SK-N-MC (cell line): Measurements from ENCODE around the gene POLG.
A peak's percentile ranks its signal among the peaks of the same experiment; 100 is the strongest.

Experiments used
- DNase-seq: peaks from one replicate; pipeline ENCODE4 v3.0.0-alpha.2; 2011; ENCODE audit warnings: low read depth, low spot score
- H3K27ac ChIP-seq: fragments of 200-600 bp; sonication (generic); 2 replicates; pipeline ENCODE4 v1.5.1; 2016; ENCODE audit warnings: mixed run types
- H3K36me3 ChIP-seq: fragments of 200-600 bp; sonication (generic); 2 replicates; pipeline ENCODE4 v1.6.1; 2017; ENCODE audit warnings: antibody characterized with exemption, low read length, mixed read lengths; ENCODE audit not compliant: insufficient read depth
- H3K4me3 ChIP-seq: fragments of 200-600 bp; sonication (generic); 2 replicates; pipeline ENCODE4 v1.5.1; 2016
- H3K9ac ChIP-seq: fragments of 200-600 bp; sonication (generic); 2 replicates; pipeline ENCODE4 v1.8.0; 2017; ENCODE audit warnings: mixed run types, mixed read lengths; ENCODE audit not compliant: insufficient read length
- H3K9me3 ChIP-seq: fragments of 200-600 bp; sonication (generic); 2 replicates; pipeline ENCODE4 v1.6.1; 2017; ENCODE audit warnings: low read depth, mild to moderate bottlenecking, antibody characterized with exemption, low read length, moderate library complexity, mixed read lengths
- EZH2 ChIP-seq: fragments of 200-600 bp; sonication (generic); IDR thresholded peaks from one replicate; pipeline ENCODE4 v1.6.1; 2017; ENCODE audit warnings: antibody characterized with exemption
- FOXP2 ChIP-seq: optimal IDR thresholded peaks from 2 replicates; pipeline ENCODE3; 2011; ENCODE audit warnings: mild to moderate bottlenecking, moderate library complexity; ENCODE audit not compliant: insufficient read depth; ENCODE audit errors: extremely low read length, control extremely low read depth
- POLR2AphosphoS5 ChIP-seq: IDR thresholded peaks from 2 replicates; pipeline ENCODE4 v1.6.1; 2012; ENCODE audit warnings: mild to moderate bottlenecking, low read depth, low read length, borderline replicate concordance

The POLG gene

GRCh38 chr15:89361451-89362202, 27.0 kb upstream of the POLG start:
- Histone ChIP-seq H3K9me3 (no peaks in the 10 kb centered on the region), H3K27ac (peak overlapping the region; percentile 95), H3K36me3 (peaks cover 5% of the 10 kb centered on the region; the same call in 1 of the 2 replicates), H3K9ac (peak overlapping the region; percentile 39), H3K4me3 (peak overlapping the region; percentile 83)
- no peak for TF ChIP-seq POLR2AphosphoS5
- no peak for TF ChIP-seq EZH2
- no peak for TF ChIP-seq FOXP2
- no peak for DNase-seq

DNA sequence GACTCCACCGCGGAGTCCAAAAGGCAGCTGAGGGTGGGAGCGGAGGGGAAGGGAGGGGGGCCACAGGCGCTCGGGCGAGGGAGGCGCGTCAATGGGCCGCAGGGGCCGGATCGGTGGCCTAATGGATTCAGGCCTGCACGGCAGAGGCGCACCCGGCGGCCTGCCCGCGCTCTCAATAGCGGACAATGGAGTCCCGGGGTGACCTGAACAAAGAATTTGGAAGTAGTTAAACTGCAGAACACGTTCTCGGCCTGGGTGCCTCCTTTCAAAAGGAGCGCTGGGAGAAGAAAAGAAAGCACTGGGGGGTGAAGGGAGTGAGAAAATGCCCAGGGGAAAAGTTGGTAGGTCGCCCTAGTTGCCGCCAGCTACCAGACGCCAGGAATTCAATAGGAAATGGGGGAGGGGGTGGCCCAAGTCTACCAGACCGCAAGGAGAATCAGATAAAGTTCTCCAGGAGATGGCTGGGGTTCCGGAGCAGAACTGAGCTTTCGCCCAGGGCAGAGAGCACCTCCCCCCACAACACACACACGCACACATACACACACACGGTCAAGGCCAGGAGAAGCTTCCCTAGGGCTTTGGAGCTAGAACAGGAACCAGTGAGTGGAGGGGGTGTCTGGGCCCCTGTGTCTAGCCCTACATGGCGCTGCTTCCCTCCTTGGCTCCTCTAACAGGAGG, 25.8 kb upstream of the POLG start:
- TF ChIP-seq FOXP2 (no peak), POLR2AphosphoS5 (peak; percentile 42; the same call in 1 of the 2 replicates)
- Histone ChIP-seq H3K36me3 (peaks cover 5% of the 10 kb centered on the region; the same call in 1 of the 2 replicates), H3K27ac (peak overlapping the region; percentile 95), H3K9me3 (no peaks in the 10 kb centered on the region), H3K9ac (peak overlapping the region; percentile 70), H3K4me3 (peak overlapping the region; percentile 83)
- no peak for DNase-seq

GRCh38 chr15:89359471-89360293, 25.1 kb upstream of the POLG start:
- TF ChIP-seq POLR2AphosphoS5: no peak
- no peak for TF ChIP-seq FOXP2
- no peak for TF ChIP-seq EZH2
- peak overlapping the region; percentile 70 for H3K9ac ChIP-seq
- H3K27ac ChIP-seq: peak overlapping the region; percentile 95
- H3K4me3 ChIP-seq: peak overlapping the region; percentile 83
- no peak for DNase-seq
- H3K9me3 ChIP-seq: no peaks in the 10 kb centered on the region
- H3K36me3 ChIP-seq: peaks cover 5% of the 10 kb centered on the region; the same call in 1 of the 2 replicates

- H3K27ac ChIP-seq: peak overlapping the region; percentile 95; the same call in 1 of the 2 replicates
- peak overlapping the region; percentile 66 for H3K9ac ChIP-seq
- H3K9me3 ChIP-seq: no peaks in the 10 kb centered on the region
- H3K4me3 ChIP-seq: peak overlapping the region; percentile 83
- TF ChIP-seq EZH2 (no peak), FOXP2 (no peak), POLR2AphosphoS5 (no peak)
- no peaks in the 10 kb centered on the region; the same call in 1 of the 2 replicates for H3K36me3 ChIP-seq
- DNase-seq: no peak
Measured at GRCh38 chr15:89358755-89359439, 24.3 kb upstream of the POLG start.

DNA sequence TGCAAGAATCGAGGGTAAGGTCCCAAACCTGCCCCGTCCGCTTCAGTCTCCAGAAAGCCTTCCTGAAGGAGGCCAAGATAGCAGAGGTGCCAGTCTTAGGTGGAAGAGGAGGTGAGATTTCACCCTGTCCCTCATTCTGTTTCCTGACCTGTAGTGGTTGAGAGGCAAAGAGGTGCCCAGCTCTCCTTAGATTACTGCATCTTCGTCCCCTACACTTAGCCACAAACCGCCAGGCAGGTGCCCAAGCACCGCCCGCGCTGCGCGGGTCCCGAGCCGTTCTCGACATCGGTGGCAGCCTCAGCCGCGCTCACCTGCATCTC, 23.8 kb upstream of the POLG start:
- H3K27ac ChIP-seq: no peak overlapping the region
- peak overlapping the region; percentile 83 for H3K4me3 ChIP-seq
- H3K9ac ChIP-seq: peak overlapping the region; percentile 66
- no peaks in the 10 kb centered on the region for H3K36me3 ChIP-seq
- no peaks in the 10 kb centered on the region for H3K9me3 ChIP-seq
- no peak for DNase-seq
- TF ChIP-seq FOXP2 (no peak), POLR2AphosphoS5 (no peak)

GRCh38 chr15:89356634-89357298, 22.1 kb upstream of the POLG start:
- no peak for DNase-seq
- no peak overlapping the region for H3K9ac ChIP-seq
- TF ChIP-seq POLR2AphosphoS5 (no peak), FOXP2 (no peak), EZH2 (no peak)
- no peaks in the 10 kb centered on the region for H3K36me3 ChIP-seq
- H3K4me3 ChIP-seq: no peak overlapping the region
- no peaks in the 10 kb centered on the region for H3K9me3 ChIP-seq
- H3K27ac ChIP-seq: 0 out of 2 replicates have a peak overlapping the region, but pooled peaks have one; percentile 26

DNA sequence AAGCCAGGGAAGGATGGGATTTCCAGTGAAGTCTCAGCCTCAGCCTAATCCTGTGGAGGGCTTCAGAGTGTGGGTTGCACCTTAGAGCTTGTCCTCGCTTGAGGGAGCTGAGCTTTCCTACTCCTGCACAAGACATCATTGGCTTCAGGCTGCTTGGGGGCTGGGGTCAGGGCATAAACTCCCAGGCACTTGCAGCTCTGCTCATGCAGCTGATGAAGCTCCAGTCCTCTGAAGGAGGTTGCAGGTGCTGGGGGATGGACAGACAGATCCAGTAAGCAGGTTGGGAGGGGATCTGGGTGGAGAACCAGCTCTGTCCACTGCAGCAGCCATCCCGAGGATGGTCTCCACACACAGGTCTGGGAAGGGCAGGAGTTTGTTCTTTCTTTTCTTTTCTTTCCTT, 19.4 kb upstream of the POLG start:
- Histone ChIP-seq H3K9ac (no peak overlapping the region), H3K9me3 (no peaks in the 10 kb centered on the region), H3K4me3 (no peak overlapping the region), H3K36me3 (no peaks in the 10 kb centered on the region), H3K27ac (no peak overlapping the region)
- no peak for TF ChIP-seq FOXP2
- TF ChIP-seq EZH2: no peak
- TF ChIP-seq POLR2AphosphoS5: no peak
- DNase-seq: no peak

GRCh38 chr15:89352476-89352875, 17.9 kb upstream of the POLG start:
- Histone ChIP-seq H3K9ac (no peak overlapping the region), H3K4me3 (no peak overlapping the region), H3K36me3 (no peaks in the 10 kb centered on the region), H3K27ac (no peak overlapping the region), H3K9me3 (no peaks in the 10 kb centered on the region)
- no peak for TF ChIP-seq EZH2
- TF ChIP-seq POLR2AphosphoS5: no peak
- TF ChIP-seq FOXP2: no peak
- no peak for DNase-seq
